HepG2 (cell line): ENCODE results near the gene CRYGA. TPM values are rescaled to one million over a fixed set of nuclear protein-coding genes. Genes with fewer than 3 reads are reported as not detected.
A peak's percentile ranks its signal among the peaks of the same experiment; 100 is the strongest.

Experiments
- ATAC-seq: fragments of 200-7000 bp; cut with Tn5 transposase; 3 replicates; pipeline ENCODE4 v1.9.1; 2020; ENCODE audit warnings: mild to moderate bottlenecking, moderate library complexity
- BruUV-seq: library from RNA; stranded (reverse); fragments of 400-500 nt; replicated peaks from 2 replicates; lab custom pipeline; 2021; lab: Mats Ljungman, UMichigan
- CTCF ChIA-PET: fragments of 300-600 bp; formaldehyde crosslinking; extraction: SDS; loops from one replicate; lab custom pipeline; 2021; ENCODE audit warnings: low total read pairs, inconsistent platforms, low intra/inter-chr PET ratio; lab: Yijun Ruan, JAX
- POLR2A ChIA-PET: fragments of 350-600 bp; sonication (Branson Sonifier 250); formaldehyde crosslinking; loops from one replicate; lab custom pipeline; 2020; ENCODE audit warnings: antibody characterized with exemption, inconsistent platforms; lab: Yijun Ruan, JAX
- DNase-seq: peaks from one replicate; pipeline ENCODE4 v3.0.0-alpha.2; 2015; ENCODE audit warnings: low spot score
- FAIRE-seq: peaks from 3 replicates; lab custom pipeline; 2011; peaks lifted over from hg19 to GRCh38; lab: Jason Lieb, UNC
- H2AFZ ChIP-seq: one replicate; pipeline ENCODE4 v1.6.1; 2011; ENCODE audit warnings: low read length, inconsistent platforms
- H3K27ac ChIP-seq: fragments of 300-600 bp; 3 replicates; pipeline ENCODE4 v1.8.0; 2011; ENCODE audit warnings: mixed run types, mild to moderate bottlenecking, mixed read lengths, low read length, inconsistent platforms; ENCODE audit not compliant: insufficient read depth; ENCODE audit errors: extremely low read length
- H3K27me3 ChIP-seq, 2 experiments: fragments of 200-600 bp in 1 of 2; 2 replicates in 1 of 2; 3 replicates in 1 of 2; pipeline versions ENCODE4 v1.6.0 to v1.8.0; 2011; ENCODE audit warnings: low read length in 2 of 2, mild to moderate bottlenecking in 2 of 2, moderate library complexity in 2 of 2, inconsistent platforms in 1 of 2; ENCODE audit not compliant: insufficient read depth in 2 of 2, control insufficient read depth in 1 of 2
- H3K36me3 ChIP-seq, 2 experiments: fragments of 200-600 bp in 1 of 2; replicated peaks in 1 of 2; 2 replicates in 1 of 2; 3 replicates in 1 of 2; pipeline versions ENCODE4 v1.5.1 to v1.8.0; 2011; ENCODE audit warnings: low read length in 2 of 2, inconsistent platforms in 1 of 2; ENCODE audit not compliant: insufficient read depth in 2 of 2, control insufficient read depth in 1 of 2
- H3K4me1 ChIP-seq: 2 replicates; pipeline ENCODE4 v1.5.1; 2012; ENCODE audit warnings: low read length, inconsistent platforms; ENCODE audit not compliant: insufficient read depth
- H3K4me2 ChIP-seq: 2 replicates; pipeline ENCODE4 v1.6.0; 2011; ENCODE audit warnings: low read depth, low read length, inconsistent platforms
- H3K4me3 ChIP-seq, 3 experiments: fragments of 200-600 bp in 1 of 3; sonication (generic), shearing (Covaris generic) in 1 of 3; replicated peaks in 1 of 3; 2 replicates each; pipeline ENCODE4 v1.5.1; 2011 to 2016; ENCODE audit warnings: low read length in 3 of 3, inconsistent platforms in 2 of 3, low read depth in 2 of 3, mild to moderate bottlenecking in 2 of 3, control low read depth in 1 of 3, mixed read lengths in 1 of 3; ENCODE audit not compliant: insufficient read depth in 1 of 3
- H3K79me2 ChIP-seq: one replicate; pipeline ENCODE4 v1.6.1; 2011; ENCODE audit warnings: low read length, inconsistent platforms; ENCODE audit not compliant: insufficient read depth
- H3K9ac ChIP-seq: 2 replicates; pipeline ENCODE4 v1.6.0; 2011; ENCODE audit warnings: mild to moderate bottlenecking, low read depth, low read length, inconsistent platforms; ENCODE audit not compliant: insufficient read depth
- H3K9me3 ChIP-seq: 2 replicates; pipeline ENCODE4 v1.5.1; 2012; ENCODE audit warnings: mild to moderate bottlenecking, low read length
- H4K20me1 ChIP-seq: 2 replicates; pipeline ENCODE4 v1.6.0; 2011; ENCODE audit warnings: inconsistent platforms, mild to moderate bottlenecking, low read length, moderate library complexity; ENCODE audit not compliant: insufficient read depth
- ARHGAP35 ChIP-seq: sonication (generic); formaldehyde crosslinking; IDR thresholded peaks from 2 replicates; pipeline ENCODE4 v1.9.0; 2022; ENCODE audit warnings: mild to moderate bottlenecking, inconsistent platforms, moderate library complexity, missing genetic modification reagents, borderline replicate concordance
- HDAC1 ChIP-seq: sonication (generic); formaldehyde crosslinking; IDR thresholded peaks from 2 replicates; pipeline ENCODE4 v1.5.1; 2020; ENCODE audit warnings: mild to moderate bottlenecking, missing genetic modification reagents
- IKZF5 ChIP-seq: IDR thresholded peaks from 2 replicates; pipeline ENCODE4 v1.6.1; 2018; ENCODE audit warnings: missing genetic modification reagents, mild to moderate bottlenecking, missing compliant biosample characterization
- NR3C1 ChIP-seq: sonication (generic); formaldehyde crosslinking; IDR thresholded peaks from 2 replicates; pipeline ENCODE4 v1.4.0; 2020; ENCODE audit warnings: missing genetic modification reagents
- PPARG ChIP-seq: conservative IDR thresholded peaks from 2 replicates; pipeline ENCODE4 v1.6.1; 2016; ENCODE audit warnings: missing biosample characterization, missing genetic modification reagents
- ZFP82 ChIP-seq: sonication (generic); formaldehyde crosslinking; IDR thresholded peaks from 2 replicates; pipeline ENCODE4 v1.5.1; 2020; ENCODE audit warnings: mild to moderate bottlenecking, missing genetic modification reagents, borderline replicate concordance
- ZSCAN5A ChIP-seq: sonication (generic); formaldehyde crosslinking; IDR thresholded peaks from 2 replicates; pipeline ENCODE4 v1.8.0; 2022; ENCODE audit warnings: mild to moderate bottlenecking, missing genetic modification reagents, borderline replicate concordance
- WGBS: methylation state at CpG from one replicate; pipeline ENCODE4 v1.1.6; 2017; ENCODE audit warnings: low lambda C conversion rate; 5-methylcytosine and 5-hydroxymethylcytosine counted together
- in situ Hi-C: cut with HindIII; loops from 2 replicates; pipeline ENCODE4 v1.10.0; 2017; ENCODE audit warnings: low pct_unique_long_range_greater_than_20kb; ENCODE audit not compliant: extremely low pct_ligation_motif_present
- intact Hi-C: fragments of 100-400 bp; cut with micrococcal nuclease; formaldehyde crosslinking; loops from one replicate; pipeline ENCODE4 v1.10.0; 2022; ENCODE audit not compliant: unreplicated experiment
- polyA plus RNA-seq, 8 experiments: library from polyadenylated mRNA; depleted of rRNA in 3 of 8; stranded (reverse) in 7 of 8; unstranded in 1 of 8; fragments of >200 nt; fragmentation: Illumina TruSeq in 4 of 8; extraction: Trizol in 4 of 8; gene quantifications; 2 replicates each; pipeline versions ENCODE4 v1.2.1 to v1.2.3, GENCODE V29; 2011 to 2016; ENCODE audit warnings: low read depth in 4 of 8, missing spikeins in 1 of 8, mixed read lengths in 1 of 8; ENCODE audit not compliant: insufficient read depth in 1 of 8
- total RNA-seq, 5 experiments: library from RNA; depleted of rRNA; stranded (reverse); fragments of >200 nt; fragmentation: Illumina TruSeq; extraction: Trizol; gene quantifications; 2 replicates each; pipeline ENCODE4 v1.2.3, GENCODE V29; 2016; ENCODE audit warnings: low read depth in 1 of 5

The CRYGA gene
- total and polyA plus RNA-seq, 2 of the 13 experiments (the other 11 are each of a cell fraction or from before 2014, with no cell fraction given) = not detected

GRCh38 chr2:208175840-208176153, 12.4 kb upstream of the CRYGA start:
- no peak overlapping the region for H3K27ac ChIP-seq
- no peak overlapping the region for H3K4me3 ChIP-seq
- BruUV-seq = no TSS peak
- in situ Hi-C loops (loop anchor here (5.0 kb wide), 1 partner anchor 77 kb away; no protein-coding TSS in a partner anchor), intact Hi-C loops (loop anchor here (1.0 kb wide), 3 partner anchors 73 to 91 kb away; partner anchors contain the start of genes IDH1 and PIKFYVE)
- H4K20me1 ChIP-seq = no peaks in the 10 kb centered on the region
- peaks cover 51% of the 10 kb centered on the region for H3K4me1 ChIP-seq
- TF ChIP-seq ZSCAN5A (CRISPR knock-in tag) (0 out of 2 replicates have a peak, but pooled peaks have one; percentile 22), ZFP82 (no peak), ARHGAP35 (CRISPR knock-in tag) (no peak), NR3C1 (CRISPR knock-in tag) (no peak), PPARG (no peak), IKZF5 (CRISPR knock-in tag) (0 out of 2 replicates have a peak, but pooled peaks have one; percentile 11), HDAC1 (no peak)
- H3K79me2 ChIP-seq = no peaks in the 10 kb centered on the region
- peak overlapping the region; percentile 48 for H3K4me2 ChIP-seq
- H3K36me3 ChIP-seq = no peaks in the 10 kb centered on the region
- H3K27me3 ChIP-seq = peaks cover 0 to 9% of the 10 kb centered on the region in 2 experiments; a peak in 2 of 5 replicates
- no peaks in the 10 kb centered on the region for H3K9me3 ChIP-seq
- ChIA-PET POLR2A (interaction anchor here (0.5 to 2.1 kb wide), 4 partner anchors 40 to 510 kb away, joined by 3 to 10 read pairs (median 6); partner anchors contain the start of gene IDH1), CTCF (interaction anchor here (1.1 to 1.6 kb wide), 3 partner anchors 80 to 430 kb away, joined by 4 to 10 read pairs (median 9); partner anchors contain the start of gene IDH1)
- no peak overlapping the region for H3K9ac ChIP-seq
- FAIRE-seq (no peak), ATAC-seq (peak; percentile 42), DNase-seq (no peak)
- 15% methylated on average over 6 of the region's 6 CpGs for WGBS
- no peak overlapping the region for H2AFZ ChIP-seq
